Prostate gland (tissue), 2 donors: ENCODE results near the gene KCNJ15. TPM values are rescaled to one million over a fixed set of nuclear protein-coding genes. Genes with fewer than 3 reads are reported as not detected.

ENCODE experiments used
- DNase-seq: peaks from one replicate; pipeline ENCODE4 v3.0.0-alpha.2; 2019; ENCODE audit warnings: low spot score
- H3K27ac ChIP-seq, 2 donors: fragments of 200-600 bp; sonication (generic); 2 replicates each; pipeline ENCODE4 v1.5.1; 2017 to 2019
- H3K27me3 ChIP-seq: fragments of 200-600 bp; sonication (generic); replicated peaks from 2 replicates; pipeline ENCODE4 v1.5.1; 2019; ENCODE audit not compliant: insufficient read depth
- H3K36me3 ChIP-seq, 2 donors: fragments of 200-600 bp; sonication (generic); 1 replicate in 1 of 2; 2 replicates in 1 of 2; pipeline versions ENCODE4 v1.5.1 to v1.8.1; 2017 to 2019
- H3K4me1 ChIP-seq: fragments of 200-600 bp; sonication (generic); replicated peaks from 2 replicates; pipeline ENCODE4 v1.5.1; 2019
- H3K4me3 ChIP-seq, 2 donors: fragments of 200-600 bp; sonication (generic); 2 replicates each; pipeline ENCODE4 v1.5.1; 2017 to 2019
- H3K9me3 ChIP-seq: fragments of 200-600 bp; sonication (generic); 2 replicates; pipeline ENCODE4 v1.5.1; 2017
- CTCF ChIP-seq, 4 experiments: fragments of 200-600 bp in 2 of 4; fragments of 450-650 bp in 2 of 4; sonication (generic) in 2 of 4; IDR thresholded peaks; 1 replicate in 3 of 4; 2 replicates in 1 of 4; pipeline ENCODE4 v1.5.1; 2016 to 2019; ENCODE audit warnings: antibody characterized with exemption in 4 of 4, mild to moderate bottlenecking in 2 of 4, moderate library complexity in 2 of 4
- POLR2A ChIP-seq: fragments of 450-650 bp; IDR thresholded peaks from one replicate; pipeline ENCODE4 v1.6.1; 2016; ENCODE audit warnings: antibody characterized with exemption, mild to moderate bottlenecking
- POLR2AphosphoS5 ChIP-seq: sonication (generic); formaldehyde crosslinking; IDR thresholded peaks from one replicate; pipeline ENCODE4 v1.6.1; 2017; ENCODE audit warnings: antibody characterized with exemption
- WGBS: methylation state at CpG from one replicate; pipeline ENCODE4 v1.1.5; 2018; 5-methylcytosine and 5-hydroxymethylcytosine counted together
- intact Hi-C: fragments of 100-400 bp; cut with DNase I; formaldehyde crosslinking; loops from one replicate; pipeline ENCODE4 v1.14.2; 2022
- total RNA-seq, 2 donors: library from RNA; depleted of rRNA; stranded (reverse); fragments of >200 nt; gene quantifications; one replicate each; pipeline ENCODE4 v1.1.0, GENCODE V29; 2016

KCNJ15 gene
- total RNA-seq, 2 donors from 2014 or later: 4.5 to 5.6 TPM

- WGBS: 83% methylated on average over 8 of the region's 8 CpGs
- no peaks in the 10 kb centered on the region for H3K36me3 ChIP-seq
- H3K9me3 ChIP-seq: peaks cover 3% of the 10 kb centered on the region
- no peak overlapping the region for H3K4me3 ChIP-seq
- DNase-seq: no peak
- no peaks in the 10 kb centered on the region for H3K4me1 ChIP-seq
- no peaks in the 10 kb centered on the region for H3K27me3 ChIP-seq
- TF ChIP-seq POLR2AphosphoS5 (no peak), CTCF (IDR thresholded peaks at IDR 0.05) (no peak), POLR2A (no peak)
- intact Hi-C loops: no loop called here
- H3K27ac ChIP-seq: no peak overlapping the region
These were observed 17.2 kb downstream of the KCNJ15 start for GRCh38 chr21:38273745-38274542.

- no peak for DNase-seq
These were observed 20.8 kb downstream of the KCNJ15 start for GRCh38 chr21:38277501-38278131.

GRCh38 chr21:38280454-38280853 lies 23.7 kb downstream of the KCNJ15 start:
- Histone ChIP-seq H3K4me3 (no peak overlapping the region), H3K36me3 (no peaks in the 10 kb centered on the region), H3K4me1 (no peaks in the 10 kb centered on the region), H3K27me3 (no peaks in the 10 kb centered on the region), H3K27ac (no peak overlapping the region), H3K9me3 (peaks cover 3% of the 10 kb centered on the region)
- whole genome bisulfite sequencing: 80% methylated on average over 5 of the region's 5 CpGs
- intact Hi-C loops: no loop called here
- DNase-seq: no peak
- TF ChIP-seq CTCF (IDR thresholded peaks at IDR 0.05): no peak
- no peak for TF ChIP-seq POLR2A
- no peak for TF ChIP-seq POLR2AphosphoS5

More at GRCh38 chr21:38277501-38278131, 20.8 kb downstream of the KCNJ15 start:
- no peak overlapping the region for H3K27ac ChIP-seq
- H3K4me1 ChIP-seq: no peaks in the 10 kb centered on the region
- no peaks in the 10 kb centered on the region for H3K27me3 ChIP-seq
- WGBS: 74% methylated on average over 9 of the region's 9 CpGs
- peaks cover 3% of the 10 kb centered on the region for H3K9me3 ChIP-seq
- intact Hi-C loops: no loop called here
- H3K4me3 ChIP-seq: no peak overlapping the region
- no peaks in the 10 kb centered on the region for H3K36me3 ChIP-seq
- TF ChIP-seq CTCF (IDR thresholded peaks at IDR 0.05): no peak
- TF ChIP-seq POLR2AphosphoS5: no peak
- no peak for TF ChIP-seq POLR2A

GRCh38 chr21:38280867-38281266 lies 24.1 kb downstream of the KCNJ15 start:
- H3K27me3 ChIP-seq: no peaks in the 10 kb centered on the region
- no peaks in the 10 kb centered on the region for H3K4me1 ChIP-seq
- no peak for TF ChIP-seq CTCF (IDR thresholded peaks at IDR 0.05)
- TF ChIP-seq POLR2AphosphoS5: no peak
- TF ChIP-seq POLR2A: no peak
- WGBS: 62% methylated on average over 6 of the region's 6 CpGs
- no peak overlapping the region for H3K27ac ChIP-seq
- H3K9me3 ChIP-seq: peaks cover under 1% of the 10 kb centered on the region
- H3K36me3 ChIP-seq: no peaks in the 10 kb centered on the region
- intact Hi-C loops: no loop called here
- no peak for DNase-seq
- H3K4me3 ChIP-seq: no peak overlapping the region
